Erythroblast (primary cell): Measurements from ENCODE around the gene HAUS7.

Experiments
- GATA1 ChIP-seq: IDR thresholded peaks from 2 replicates; pipeline ENCODE4 v1.6.1; 2011; ENCODE audit warnings: low read depth, mild to moderate bottlenecking, control low read depth, low read length, moderate library complexity
- POLR2A ChIP-seq: IDR thresholded peaks from 2 replicates; pipeline ENCODE4 v1.6.1; 2011; ENCODE audit warnings: mild to moderate bottlenecking, low read length

GRCh38 chrX:153494061-153494460 is 23.7 kb upstream of the HAUS7 start:
- no peak for TF ChIP-seq POLR2A
- TF ChIP-seq GATA1, result no peak
